Right lobe of liver (tissue), 6 donors: ENCODE measurements around the gene MYL12A. TPM values are rescaled to one million over a fixed set of nuclear protein-coding genes. Genes with fewer than 3 reads are reported as not detected.

ENCODE experiments used
- ATAC-seq, 4 donors: fragments of 200-7000 bp; cut with Tn5 transposase; one replicate each; pipeline ENCODE4 v1.9.1; 2020; ENCODE audit warnings: mild to moderate bottlenecking in 4 of 4, moderate library complexity in 4 of 4
- DNase-seq, 3 donors: peaks; one replicate each; pipeline ENCODE4 v3.0.0-alpha.2; 2020
- H3K27ac ChIP-seq, 3 donors: fragments of 200-600 bp; one replicate each; pipeline ENCODE4 v1.8.0; 2022
- H3K27me3 ChIP-seq, 2 donors: fragments of 200-600 bp; one replicate each; pipeline ENCODE4 v1.8.0; 2022
- H3K36me3 ChIP-seq, 4 donors: fragments of 200-600 bp; sonication (generic) in 1 of 4; one replicate each; pipeline versions ENCODE4 v1.5.1 to v1.8.0; 2017 to 2022; ENCODE audit warnings: control low read depth in 1 of 4
- H3K4me1 ChIP-seq, 4 donors: fragments of 200-600 bp; sonication (generic) in 1 of 4; one replicate each; pipeline versions ENCODE4 v1.5.1 to v1.8.0; 2017 to 2022; ENCODE audit warnings: control low read depth in 1 of 4
- H3K4me3 ChIP-seq, 3 donors: fragments of 200-600 bp; one replicate each; pipeline ENCODE4 v1.8.0; 2022
- H3K9me3 ChIP-seq, 4 donors: fragments of 200-600 bp; sonication (generic) in 1 of 4; one replicate each; pipeline versions ENCODE4 v1.5.1 to v1.8.0; 2017 to 2022; ENCODE audit warnings: control low read depth in 1 of 4
- CTCF ChIP-seq, 4 donors: fragments of 200-600 bp in 3 of 4; fragments of 450-650 bp in 1 of 4; IDR thresholded peaks; one replicate each; pipeline versions ENCODE4 v1.5.1 to v1.8.0; 2016 to 2022; ENCODE audit warnings: antibody characterized with exemption in 4 of 4, mild to moderate bottlenecking in 2 of 4
- POLR2A ChIP-seq: fragments of 450-650 bp; IDR thresholded peaks from one replicate; pipeline ENCODE4 v1.6.1; 2017; ENCODE audit warnings: antibody characterized with exemption, mild to moderate bottlenecking
- WGBS: methylation state at CpG from one replicate; pipeline ENCODE4 v1.1.6; 2018; ENCODE audit warnings: low coverage, low lambda C conversion rate; ENCODE audit not compliant: insufficient coverage; ENCODE audit errors: missing lambda C conversion rate; 5-methylcytosine and 5-hydroxymethylcytosine counted together
- intact Hi-C, 2 donors: fragments of 100-400 bp; cut with DNase I; formaldehyde crosslinking; loops; one replicate each; pipeline versions ENCODE4 v1.11.2 to v1.14.1; 2022
- total RNA-seq, 6 experiments: library from RNA; depleted of rRNA in 2 of 6; stranded (reverse); fragments of >200 nt in 2 of 6; fragmentation: NEBNext Ultra II Directional in 3 of 6; extraction: Animal tissue kit (Norgen Biotek cat#: 25700) in 3 of 6; gene quantifications; one replicate each; pipeline versions ENCODE4 v1.1.0 to v1.2.4, GENCODE V29; 2016 to 2023
- donor health status: DM: no; HTN: yes; CAD: no.
- donor health status: DM: no; HTN: no; CAD: no.
- donor health status: DM: no; HTN: no; CAD: no.
- donor health status: DM: no; HTN: yes; CAD: no.
- donor health status: DM: no; HTN: yes; CAD: no.

MYL12A gene
- total RNA-seq, 6 experiments from 2014 or later = 82.1 to 309 (median 225) TPM

- H3K27me3 ChIP-seq = no peaks in the 10 kb centered on the region
- H3K27ac ChIP-seq = no peak overlapping the region
- DNase-seq = no peak
- peaks cover 0 to 9% (median 3%) of the 10 kb centered on the region in 4 donors for H3K4me1 ChIP-seq
- intact Hi-C loops = no loop called here
- no peaks in the 10 kb centered on the region for H3K9me3 ChIP-seq
- H3K4me3 ChIP-seq = no peak overlapping the region
- ATAC-seq = peak in 1 of 4 donors; percentile 6
- no peak for TF ChIP-seq POLR2A
- TF ChIP-seq CTCF (IDR thresholded peaks at IDR 0.05) = no peak
- 67% methylated on average over 1 of the region's 1 CpG for WGBS
- no peaks in the 10 kb centered on the region for H3K36me3 ChIP-seq
Observed at GRCh38 chr18:3223356-3223755, 24.2 kb upstream of the MYL12A start.

GRCh38 chr18:3224223-3224622 lies 23.4 kb upstream of the MYL12A start:
- no peaks in the 10 kb centered on the region for H3K36me3 ChIP-seq
- peaks cover 0 to 9% (median 3%) of the 10 kb centered on the region in 4 donors for H3K4me1 ChIP-seq
- 79% methylated on average over 2 of the region's 3 CpGs for WGBS
- intact Hi-C loops = no loop called here
- no peaks in the 10 kb centered on the region for H3K27me3 ChIP-seq
- no peaks in the 10 kb centered on the region for H3K9me3 ChIP-seq
- DNase-seq (no peak), ATAC-seq (peak in 2 of 4 donors; percentile 12 to 30)
- no peak overlapping the region for H3K27ac ChIP-seq
- TF ChIP-seq CTCF (IDR thresholded peaks at IDR 0.05) = no peak
- no peak for TF ChIP-seq POLR2A
- no peak overlapping the region for H3K4me3 ChIP-seq

- TF ChIP-seq CTCF (IDR thresholded peaks at IDR 0.05) = no peak
- TF ChIP-seq POLR2A = no peak
- H3K27ac ChIP-seq = no peak overlapping the region
- ATAC-seq (peak in 1 of 4 donors; percentile 3), DNase-seq (no peak)
- intact Hi-C loops = no loop called here
- WGBS = 60% methylated on average over 1 of the region's 3 CpGs
- no peak overlapping the region for H3K4me3 ChIP-seq
- no peaks in the 10 kb centered on the region for H3K36me3 ChIP-seq
- no peaks in the 10 kb centered on the region for H3K27me3 ChIP-seq
- peaks cover 0 to 4% (median 1%) of the 10 kb centered on the region in 4 donors for H3K4me1 ChIP-seq
- H3K9me3 ChIP-seq = no peaks in the 10 kb centered on the region
Observed at GRCh38 chr18:3225588-3225987, 22.0 kb upstream of the MYL12A start.

GRCh38 chr18:3226048-3226447 lies 21.6 kb upstream of the MYL12A start:
- ATAC-seq = no peak
- H3K27ac ChIP-seq = no peak overlapping the region

More at GRCh38 chr18:3226048-3226447, 21.6 kb upstream of the MYL12A start:
- WGBS = 83% methylated on average over 6 of the region's 6 CpGs
- no peak for DNase-seq
- H3K4me1 ChIP-seq = peaks cover 0 to 1% (median under 1%) of the 10 kb centered on the region in 4 donors
- H3K4me3 ChIP-seq = no peak overlapping the region
- no peaks in the 10 kb centered on the region for H3K27me3 ChIP-seq
- intact Hi-C loops = no loop called here
- H3K36me3 ChIP-seq = no peaks in the 10 kb centered on the region
- no peaks in the 10 kb centered on the region for H3K9me3 ChIP-seq
- TF ChIP-seq CTCF (IDR thresholded peaks at IDR 0.05) (no peak), POLR2A (no peak)
